ENCODE data around the gene BTBD6.
A peak's percentile ranks its signal among the peaks of the same experiment; 100 is the strongest.

The BTBD6 gene

GRCh38 chr14:105219043-105219612, 29.2 kb upstream of the BTBD6 start:
- no peak for TF ChIP-seq CEBPB (IDR thresholded peaks at IDR 0.05)
- no peak for TF ChIP-seq MAX (IDR thresholded peaks at IDR 0.05)

- TF ChIP-seq FOXM1 (IDR thresholded peaks at IDR 0.05; ENCODE audit: borderline replicate concordance, low read depth) (no peak), ZBTB7A (IDR thresholded peaks at IDR 0.05; ENCODE audit: low read depth) (no peak), EGR1 (IDR thresholded peaks at IDR 0.05) (no peak), EP300 (IDR thresholded peaks at IDR 0.05; ENCODE audit: borderline replicate concordance) (no peak), TCF12 (IDR thresholded peaks at IDR 0.05; ENCODE audit: low read depth) (no peak), MAX (IDR thresholded peaks at IDR 0.05) (no peak), TAF1 (IDR thresholded peaks at IDR 0.05; ENCODE audit: low read depth) (no peak), CEBPB (IDR thresholded peaks at IDR 0.05) (no peak), TEAD4 (IDR thresholded peaks at IDR 0.05) (no peak), CREB1 (IDR thresholded peaks at IDR 0.05; ENCODE audit: low read depth) (no peak), RAD21 (IDR thresholded peaks at IDR 0.05; ENCODE audit: low read depth) (no peak), NFIC (IDR thresholded peaks at IDR 0.05) (no peak), REST (IDR thresholded peaks at IDR 0.05; ENCODE audit: low read depth) (no peak), YY1 (IDR thresholded peaks at IDR 0.05; ENCODE audit: low read depth) (no peak)
These were observed 28.6 kb upstream of the BTBD6 start for GRCh38 chr14:105219753-105220152.

GRCh38 chr14:105220699-105221597, 27.4 kb upstream of the BTBD6 start:
- TF ChIP-seq TAF1 (IDR thresholded peaks at IDR 0.05; ENCODE audit: low read depth) (no peak), EGR1 (IDR thresholded peaks at IDR 0.05) (no peak), EP300 (IDR thresholded peaks at IDR 0.05; ENCODE audit: borderline replicate concordance) (no peak), REST (IDR thresholded peaks at IDR 0.05; ENCODE audit: low read depth) (no peak), TCF12 (IDR thresholded peaks at IDR 0.05; ENCODE audit: low read depth) (no peak), RAD21 (IDR thresholded peaks at IDR 0.05; ENCODE audit: low read depth) (no peak), TEAD4 (IDR thresholded peaks at IDR 0.05) (no peak), YY1 (IDR thresholded peaks at IDR 0.05; ENCODE audit: low read depth) (no peak), NFIC (IDR thresholded peaks at IDR 0.05) (no peak), MAX (IDR thresholded peaks at IDR 0.05) (no peak), CEBPB (IDR thresholded peaks at IDR 0.05) (no peak), ZBTB7A (IDR thresholded peaks at IDR 0.05; ENCODE audit: low read depth) (no peak), CREB1 (IDR thresholded peaks at IDR 0.05; ENCODE audit: low read depth) (no peak), USF1 (IDR thresholded peaks at IDR 0.05) (no peak), FOXM1 (IDR thresholded peaks at IDR 0.05; ENCODE audit: borderline replicate concordance, low read depth) (no peak)

- TF ChIP-seq CEBPB (IDR thresholded peaks at IDR 0.05), result no peak
- no peak for TF ChIP-seq EGR1 (IDR thresholded peaks at IDR 0.05)
- TF ChIP-seq YY1 (IDR thresholded peaks at IDR 0.05; ENCODE audit: low read depth), result no peak
- no peak for TF ChIP-seq FOXM1 (IDR thresholded peaks at IDR 0.05; ENCODE audit: borderline replicate concordance, low read depth)
- no peak for TF ChIP-seq CREB1 (IDR thresholded peaks at IDR 0.05; ENCODE audit: low read depth)
- no peak for TF ChIP-seq ZBTB7A (IDR thresholded peaks at IDR 0.05; ENCODE audit: low read depth)
- TF ChIP-seq TEAD4 (IDR thresholded peaks at IDR 0.05), result no peak
- TF ChIP-seq TCF12 (IDR thresholded peaks at IDR 0.05; ENCODE audit: low read depth), result no peak
- no peak for TF ChIP-seq MAX (IDR thresholded peaks at IDR 0.05)
- TF ChIP-seq USF1 (IDR thresholded peaks at IDR 0.05), result no peak
- no peak for TF ChIP-seq NFIC (IDR thresholded peaks at IDR 0.05)
These were observed 26.6 kb upstream of the BTBD6 start for GRCh38 chr14:105221598-105222178.

GRCh38 chr14:105223260-105223659, 25.1 kb upstream of the BTBD6 start:
- no peak for TF ChIP-seq EP300 (IDR thresholded peaks at IDR 0.05; ENCODE audit: borderline replicate concordance)
- no peak for TF ChIP-seq YY1 (IDR thresholded peaks at IDR 0.05; ENCODE audit: low read depth)
- peak; percentile 78 for TF ChIP-seq MAX (IDR thresholded peaks at IDR 0.05)
